ENCODE results near the gene S100A16. TPM values are rescaled to one million over a fixed set of nuclear protein-coding genes. Genes with fewer than 3 reads are reported as not detected.

Gene S100A16
- polyA plus RNA-seq (ENCODE audit: insufficient read length in 12 of 12), result 100 to 1,000 TPM in 1 of 12 donors, 10 to 100 TPM in 10, not detected in 1; 44.8 to 115 (median 49.2) TPM
- long read RNA-seq, donor 1, transcript S100A16-203 (3 exons, 956 nt), result minor isoform, 10 of 98 reads
- long read RNA-seq, donor 1, transcript S100A16-204 (3 exons, 1,118 nt), result major isoform, 44 of 98 reads
- long read RNA-seq, donor 1, partial matches to known transcripts, result 44 of 98 reads
- long read RNA-seq, donor 1, other reads (novel, unspliced or antisense), result 0 of 98 reads
- long read RNA-seq, donor 2, transcript S100A16-203 (3 exons, 956 nt), result major isoform, 18 of 36 reads
- long read RNA-seq, donor 2, transcript S100A16-204 (3 exons, 1,118 nt), result major isoform, 18 of 36 reads
- long read RNA-seq, donor 2, partial matches to known transcripts, result 0 of 36 reads
- long read RNA-seq, donor 2, other reads (novel, unspliced or antisense), result 0 of 36 reads
- long read RNA-seq, donor 3, transcript S100A16-204 (3 exons, 1,118 nt), result minor isoform, 5 of 24 reads
- long read RNA-seq, donor 3, transcript S100A16-203 (3 exons, 956 nt), result major isoform, 14 of 24 reads
- long read RNA-seq, donor 3, partial matches to known transcripts, result 5 of 24 reads
- long read RNA-seq, donor 3, other reads (novel, unspliced or antisense), result 0 of 24 reads
- long read RNA-seq, donor 4, transcript S100A16-203 (3 exons, 956 nt), result major isoform, 8 of 11 reads
- long read RNA-seq, donor 4, partial matches to known transcripts, result 0 of 11 reads
- long read RNA-seq, donor 4, other reads (novel, unspliced or antisense), result 0 of 11 reads
- long read RNA-seq, donor 5, transcript S100A16-204 (3 exons, 1,118 nt), result minor isoform, 11 of 48 reads
- long read RNA-seq, donor 5, transcript S100A16-203 (3 exons, 956 nt), result major isoform, 37 of 48 reads
- long read RNA-seq, donor 5, partial matches to known transcripts, result 0 of 48 reads
- long read RNA-seq, donor 5, other reads (novel, unspliced or antisense), result 0 of 48 reads
- long read RNA-seq, donor 6, transcript S100A16-203 (3 exons, 956 nt), result major isoform, 11 of 19 reads
- long read RNA-seq, donor 6, transcript S100A16-204 (3 exons, 1,118 nt), result minor isoform, 8 of 19 reads
- long read RNA-seq, donor 6, partial matches to known transcripts, result 0 of 19 reads
- long read RNA-seq, donor 6, other reads (novel, unspliced or antisense), result 0 of 19 reads
- long read RNA-seq, donor 7, transcript S100A16-203 (3 exons, 956 nt), result major isoform, 18 of 29 reads
- long read RNA-seq, donor 7, transcript S100A16-204 (3 exons, 1,118 nt), result minor isoform, 11 of 29 reads
- long read RNA-seq, donor 7, partial matches to known transcripts, result 0 of 29 reads
- long read RNA-seq, donor 7, other reads (novel, unspliced or antisense), result 0 of 29 reads
- long read RNA-seq, donor 8, transcript S100A16-203 (3 exons, 956 nt), result major isoform, 28 of 40 reads
- long read RNA-seq, donor 8, transcript S100A16-204 (3 exons, 1,118 nt), result minor isoform, 11 of 40 reads
- long read RNA-seq, donor 8, partial matches to known transcripts, result 0 of 40 reads
- long read RNA-seq, donor 8, other reads (novel, unspliced or antisense), result 0 of 40 reads
- long read RNA-seq, donor 9, transcript S100A16-204 (3 exons, 1,118 nt), result minor isoform, 14 of 32 reads
- long read RNA-seq, donor 9, transcript S100A16-203 (3 exons, 956 nt), result major isoform, 17 of 32 reads
- long read RNA-seq, donor 9, partial matches to known transcripts, result 0 of 32 reads
- long read RNA-seq, donor 9, other reads (novel, unspliced or antisense), result 0 of 32 reads
- long read RNA-seq, donor 10, transcript S100A16-203 (3 exons, 956 nt), result major isoform, 21 of 29 reads
- long read RNA-seq, donor 10, transcript S100A16-204 (3 exons, 1,118 nt), result minor isoform, 6 of 29 reads
- long read RNA-seq, donor 10, partial matches to known transcripts, result 0 of 29 reads
- long read RNA-seq, donor 10, other reads (novel, unspliced or antisense), result 0 of 29 reads
- long read RNA-seq, donor 11, transcript S100A16-204 (3 exons, 1,118 nt), result minor isoform, 12 of 46 reads
- long read RNA-seq, donor 11, transcript S100A16-203 (3 exons, 956 nt), result major isoform, 34 of 46 reads
- long read RNA-seq, donor 11, partial matches to known transcripts, result 0 of 46 reads
- long read RNA-seq, donor 11, other reads (novel, unspliced or antisense), result 0 of 46 reads

GRCh38 chr1:153612755-153613331, at the start of gene S100A16:
TSS of gene S100A16 (minus strand) at chr1:153613137. CDS start at chr1:153608151, 4,986 bp downstream.
- DNase-seq, result peak; percentile 58

- no peak for DNase-seq
Observed at GRCh38 chr1:153662269-153662668, 49.3 kb upstream of the S100A16 start.

- no peak for DNase-seq
Observed at GRCh38 chr1:153661111-153661708, 48.3 kb upstream of the S100A16 start.

GRCh38 chr1:153659656-153660055, 46.7 kb upstream of the S100A16 start:
- DNase-seq, result no peak

- no peak for DNase-seq
Observed at GRCh38 chr1:153659175-153659534, 46.2 kb upstream of the S100A16 start.

GRCh38 chr1:153658400-153659174, 45.6 kb upstream of the S100A16 start, which contains the start of gene SNAPIN:
TSS of gene SNAPIN (plus strand) at chr1:153658703. CDS start at chr1:153658744, 41 bp downstream.
- DNase-seq, result peak; percentile 94

- DNase-seq, result no peak
Observed at GRCh38 chr1:153655333-153655732, 42.4 kb upstream of the S100A16 start.

- DNase-seq, result no peak
Observed at GRCh38 chr1:153652805-153653500, 40.0 kb upstream of the S100A16 start.

GRCh38 chr1:153651771-153652170, 38.8 kb upstream of the S100A16 start:
- no peak for DNase-seq

GRCh38 chr1:153649863-153650235, 36.9 kb upstream of the S100A16 start:
- peak; percentile 55 for DNase-seq

GRCh38 chr1:153649137-153649862, 36.4 kb upstream of the S100A16 start:
- DNase-seq, result no peak

GRCh38 chr1:153648000-153648643, 35.2 kb upstream of the S100A16 start:
- DNase-seq, result no peak

- DNase-seq, result no peak
Observed at GRCh38 chr1:153647346-153647714, 34.4 kb upstream of the S100A16 start.

GRCh38 chr1:153646672-153647345, 33.9 kb upstream of the S100A16 start:
- no peak for DNase-seq

- no peak for DNase-seq
Observed at GRCh38 chr1:153643816-153644215, 30.9 kb upstream of the S100A16 start.

GRCh38 chr1:153643100-153643499, 30.2 kb upstream of the S100A16 start:
- DNase-seq, result no peak
